GM10266 (cell line): ENCODE data around the gene GPR173.

Source experiments
- DNase-seq: peaks from one replicate; pipeline ENCODE4 v3.0.0; 2012; ENCODE audit errors: extremely low spot score
- TF ChIP-seq, protein P1 (sequence below): IDR thresholded peaks from 2 replicates; pipeline ENCODE4 v1.5.1; 2012; ENCODE audit warnings: mild to moderate bottlenecking, low read depth; ENCODE audit not compliant: control insufficient read depth, insufficient read depth; ENCODE audit errors: missing control alignments

The GPR173 gene

DNA sequence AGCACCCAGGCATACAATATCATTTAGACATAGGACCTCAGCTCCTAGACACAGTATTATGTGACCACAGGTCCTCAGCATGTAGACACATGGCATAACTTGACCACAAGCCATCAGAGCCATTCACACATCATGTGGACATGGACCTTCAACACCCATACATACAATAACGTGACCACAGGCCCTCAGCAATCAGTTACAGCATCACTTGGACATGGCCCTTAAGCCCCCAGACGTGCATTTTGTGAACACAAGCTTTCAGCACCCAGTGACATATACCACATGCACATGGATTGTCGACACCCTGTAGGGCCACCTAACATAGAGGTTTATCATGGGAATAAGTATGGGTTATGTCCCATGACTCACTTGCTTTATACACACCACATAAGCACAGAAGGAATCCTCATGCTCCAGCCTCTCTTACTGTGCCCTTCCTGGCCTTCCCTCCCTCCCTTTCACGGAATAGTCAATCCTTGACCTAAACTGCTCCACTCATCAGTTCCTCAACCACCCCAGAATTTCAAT lies 35.5 kb downstream of the GPR173 start:
- TF ChIP-seq, protein P1, sequence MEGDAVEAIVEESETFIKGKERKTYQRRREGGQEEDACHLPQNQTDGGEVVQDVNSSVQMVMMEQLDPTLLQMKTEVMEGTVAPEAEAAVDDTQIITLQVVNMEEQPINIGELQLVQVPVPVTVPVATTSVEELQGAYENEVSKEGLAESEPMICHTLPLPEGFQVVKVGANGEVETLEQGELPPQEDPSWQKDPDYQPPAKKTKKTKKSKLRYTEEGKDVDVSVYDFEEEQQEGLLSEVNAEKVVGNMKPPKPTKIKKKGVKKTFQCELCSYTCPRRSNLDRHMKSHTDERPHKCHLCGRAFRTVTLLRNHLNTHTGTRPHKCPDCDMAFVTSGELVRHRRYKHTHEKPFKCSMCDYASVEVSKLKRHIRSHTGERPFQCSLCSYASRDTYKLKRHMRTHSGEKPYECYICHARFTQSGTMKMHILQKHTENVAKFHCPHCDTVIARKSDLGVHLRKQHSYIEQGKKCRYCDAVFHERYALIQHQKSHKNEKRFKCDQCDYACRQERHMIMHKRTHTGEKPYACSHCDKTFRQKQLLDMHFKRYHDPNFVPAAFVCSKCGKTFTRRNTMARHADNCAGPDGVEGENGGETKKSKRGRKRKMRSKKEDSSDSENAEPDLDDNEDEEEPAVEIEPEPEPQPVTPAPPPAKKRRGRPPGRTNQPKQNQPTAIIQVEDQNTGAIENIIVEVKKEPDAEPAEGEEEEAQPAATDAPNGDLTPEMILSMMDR: no peak
- no peak for DNase-seq

DNA sequence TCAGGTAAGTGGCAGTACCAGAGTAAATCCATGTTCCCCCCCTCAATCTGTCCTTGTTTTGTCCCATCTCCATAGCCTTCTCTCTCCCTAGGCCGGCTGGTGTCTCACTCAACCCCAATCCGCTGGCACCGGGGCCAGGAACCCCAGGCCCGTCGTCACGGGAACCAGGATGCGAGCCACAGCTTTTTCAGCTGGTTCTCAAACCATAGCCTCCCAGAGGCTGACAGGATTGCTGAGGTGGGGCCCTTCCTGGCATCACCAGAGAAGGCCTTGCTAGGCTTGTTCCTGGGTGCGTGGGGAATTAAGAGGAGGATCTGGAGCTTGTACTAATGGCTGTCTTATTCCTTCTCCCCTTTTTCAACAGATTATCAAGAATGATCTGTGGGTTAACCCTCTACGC lies 36.3 kb downstream of the GPR173 start:
- TF ChIP-seq, protein P1: no peak
- no peak for DNase-seq

DNA sequence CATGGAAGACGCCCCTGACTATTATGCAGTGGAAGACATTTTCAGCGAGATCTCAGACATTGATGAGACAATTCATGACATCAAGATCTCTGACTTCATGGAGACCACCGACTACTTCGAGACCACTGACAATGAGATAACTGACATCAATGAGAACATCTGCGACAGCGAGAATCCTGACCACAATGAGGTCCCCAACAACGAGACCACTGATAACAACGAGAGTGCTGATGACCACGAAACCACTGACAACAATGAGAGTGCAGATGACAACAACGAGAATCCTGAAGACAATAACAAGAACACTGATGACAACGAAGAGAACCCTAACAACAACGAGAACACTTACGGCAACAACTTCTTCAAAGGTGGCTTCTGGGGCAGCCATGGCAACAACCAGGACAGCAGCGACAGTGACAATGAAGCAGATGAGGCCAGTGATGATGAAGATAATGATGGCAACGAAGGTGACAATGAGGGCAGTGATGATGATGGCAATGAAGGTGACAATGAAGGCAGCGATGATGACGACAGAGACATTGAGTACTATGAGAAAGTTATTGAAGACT lies 37.2 kb downstream of the GPR173 start:
- TF ChIP-seq, protein P1: no peak
- DNase-seq: no peak

DNA sequence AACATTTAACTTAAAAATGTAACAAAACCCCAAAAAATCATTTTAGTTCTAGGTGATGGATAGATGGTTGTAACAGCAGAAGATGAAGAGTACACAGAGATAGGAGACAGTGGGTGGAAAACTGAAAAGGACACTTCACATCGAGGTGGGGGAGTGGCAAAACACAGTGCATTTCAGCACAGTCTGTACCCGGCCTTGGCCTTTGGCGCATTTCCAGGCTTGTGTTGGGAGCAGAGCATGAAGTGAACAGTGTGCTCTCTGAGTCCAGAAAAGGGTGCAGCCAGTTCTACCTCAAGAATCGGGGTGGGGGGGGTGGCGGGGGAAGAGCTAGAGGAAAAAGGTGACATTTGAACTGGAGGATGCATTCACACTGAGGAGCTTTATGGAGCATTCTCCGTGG lies 37.9 kb downstream of the GPR173 start:
- DNase-seq: no peak
- TF ChIP-seq, protein P1: no peak

DNA sequence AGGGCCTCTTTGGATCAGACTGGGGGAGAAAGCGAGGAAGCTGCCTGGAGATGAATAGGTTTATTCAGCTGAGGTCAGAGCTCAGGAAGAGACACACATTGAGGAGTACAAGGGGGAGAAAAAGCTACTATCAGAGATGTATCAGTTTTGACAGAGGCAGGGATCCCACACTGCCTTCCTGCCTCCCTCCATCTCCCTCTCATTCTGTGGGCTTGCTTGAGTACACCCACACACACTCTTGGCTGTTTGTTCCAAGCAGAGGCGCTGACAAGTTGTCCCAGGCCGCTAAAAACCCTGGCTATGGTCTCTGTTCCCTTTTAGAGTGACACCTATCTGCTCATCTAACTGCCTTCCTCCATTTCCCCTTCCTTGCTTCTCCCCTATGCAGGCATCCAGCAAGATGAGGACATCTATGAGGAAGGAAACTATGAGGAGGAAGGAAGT lies 38.8 kb downstream of the GPR173 start:
- DNase-seq: no peak

DNA sequence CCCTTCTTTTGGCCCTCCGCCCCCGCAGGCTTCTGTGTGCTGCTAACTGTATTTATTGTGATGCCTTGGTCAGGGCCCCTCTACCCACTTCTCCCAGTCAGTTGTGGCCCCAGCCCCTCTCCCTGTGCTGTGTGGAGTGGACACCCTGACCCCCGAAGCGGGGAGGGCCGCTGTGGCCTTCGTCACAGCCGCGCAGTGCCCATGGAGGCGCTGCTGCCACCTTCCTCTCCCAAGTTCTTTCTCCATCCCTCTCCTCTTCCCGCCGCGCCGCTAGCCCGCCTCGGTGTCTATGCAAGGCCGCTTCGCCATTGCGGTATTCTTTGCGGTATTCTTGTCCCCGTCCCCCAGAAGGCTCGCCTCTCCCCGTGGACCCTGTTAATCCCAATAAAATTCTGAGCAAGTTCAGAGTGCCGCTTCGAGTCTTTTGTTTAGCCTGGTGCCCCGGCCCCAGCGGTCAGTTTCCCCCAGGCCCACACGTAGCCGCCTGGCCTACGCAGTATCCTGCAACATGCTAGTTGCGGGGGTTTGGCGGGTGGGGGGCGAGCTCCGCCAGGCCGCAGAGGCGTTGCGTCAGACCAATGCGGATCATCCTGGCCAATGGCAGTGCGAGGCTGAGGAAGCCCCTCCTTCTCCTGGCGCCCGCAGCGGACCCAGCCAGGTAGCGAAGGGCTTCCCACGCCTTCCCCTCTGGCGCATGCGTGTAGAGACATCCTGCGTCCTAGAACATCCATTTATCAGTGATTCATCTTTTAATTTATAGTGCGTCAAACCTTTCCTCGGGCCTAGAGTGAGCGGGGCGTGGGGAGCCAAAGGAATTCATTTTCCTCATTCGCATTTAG lies 39.8 kb downstream of the GPR173 start:
- peak; percentile 71 for DNase-seq
- TF ChIP-seq, protein P1: no peak

More for the DNA sequence above, 38.8 kb downstream of the GPR173 start:
- TF ChIP-seq, protein P1: no peak
